Vagina (tissue), 2 donors: ENCODE measurements around the gene FOXO4.

Experiments
- CTCF ChIP-seq, 3 experiments: fragments of 450-650 bp in 2 of 3; fragments of 200-600 bp in 1 of 3; sonication (generic) in 1 of 3; IDR thresholded peaks; one replicate each; pipeline ENCODE4 v1.5.1; 2017 to 2019; ENCODE audit warnings: antibody characterized with exemption in 3 of 3, mild to moderate bottlenecking in 2 of 3, moderate library complexity in 2 of 3
- POLR2A ChIP-seq, 2 donors: fragments of 450-650 bp; IDR thresholded peaks; one replicate each; pipeline ENCODE4 v1.6.1; 2017; ENCODE audit warnings: antibody characterized with exemption in 2 of 2, mild to moderate bottlenecking in 2 of 2, moderate library complexity in 2 of 2
- POLR2AphosphoS5 ChIP-seq, 2 donors: sonication (generic); formaldehyde crosslinking; IDR thresholded peaks; one replicate each; pipeline ENCODE4 v1.9.0; 2017; ENCODE audit warnings: antibody characterized with exemption in 2 of 2, mild to moderate bottlenecking in 2 of 2, low read depth in 1 of 2; ENCODE audit not compliant: insufficient read depth in 1 of 2

GRCh38 chrX:71118032-71118984, 22.7 kb downstream of the FOXO4 start, which contains the start of gene MED12:
- TF ChIP-seq CTCF (IDR thresholded peaks at IDR 0.05) (no peak), POLR2AphosphoS5 (IDR thresholded peaks at IDR 0.05; ENCODE audit: insufficient read depth in 1 of 2, low read depth in 1 of 2) (peak in 1 of 2 donors; percentile 61), POLR2A (IDR thresholded peaks at IDR 0.05) (peak in 1 of 2 donors; percentile 6)
